NCI-H2196 (cell line): Measurements from ENCODE around the gene OPCML.

Source experiments
- DNase-seq: peaks from one replicate; lab custom pipeline; 2025; ENCODE audit not compliant: unreplicated experiment; lab: John Stamatoyannopoulos, UW

Gene OPCML

GRCh38 chr11:133302056-133302455, 230.2 kb downstream of the OPCML start:
- no peak for DNase-seq

- no peak for DNase-seq
Observed at GRCh38 chr11:133300666-133301065, 231.6 kb downstream of the OPCML start.

GRCh38 chr11:133291780-133292179, 240.5 kb downstream of the OPCML start:
- no peak for DNase-seq

- no peak for DNase-seq
Observed at GRCh38 chr11:133285359-133285758, 246.9 kb downstream of the OPCML start.

GRCh38 chr11:133284156-133284555, 248.1 kb downstream of the OPCML start:
- no peak for DNase-seq

- no peak for DNase-seq
Observed at GRCh38 chr11:133277886-133278285, 254.4 kb downstream of the OPCML start.

- DNase-seq = no peak
Observed at GRCh38 chr11:133271871-133272776, 260.2 kb downstream of the OPCML start.

GRCh38 chr11:133271206-133271605, 261.1 kb downstream of the OPCML start:
- no peak for DNase-seq

GRCh38 chr11:133269267-133269666, 263.0 kb downstream of the OPCML start:
- no peak for DNase-seq

- no peak for DNase-seq
Observed at GRCh38 chr11:133266986-133267385, 265.3 kb downstream of the OPCML start.

- no peak for DNase-seq
Observed at GRCh38 chr11:133265530-133266035, 266.7 kb downstream of the OPCML start.

GRCh38 chr11:133263332-133263731, 269.0 kb downstream of the OPCML start:
- no peak for DNase-seq

GRCh38 chr11:133258751-133259150, 273.6 kb downstream of the OPCML start:
- DNase-seq = no peak

- no peak for DNase-seq
Observed at GRCh38 chr11:133254601-133255000, 277.7 kb downstream of the OPCML start.

- DNase-seq = no peak
Observed at GRCh38 chr11:133253570-133253969, 278.7 kb downstream of the OPCML start.

GRCh38 chr11:133251841-133252240, 280.5 kb downstream of the OPCML start:
- DNase-seq = no peak

GRCh38 chr11:133249530-133249929, 282.8 kb downstream of the OPCML start:
- no peak for DNase-seq

- DNase-seq = no peak
Observed at GRCh38 chr11:133249065-133249464, 283.2 kb downstream of the OPCML start.

- DNase-seq = no peak
Observed at GRCh38 chr11:133243832-133244231, 288.5 kb downstream of the OPCML start.

- no peak for DNase-seq
Observed at GRCh38 chr11:133240908-133241655, 291.2 kb downstream of the OPCML start.

GRCh38 chr11:133239575-133239974, 292.7 kb downstream of the OPCML start:
- no peak for DNase-seq

GRCh38 chr11:133238495-133238894, 293.8 kb downstream of the OPCML start:
- DNase-seq = no peak
